HCT116 (cell line): ENCODE data around the gene C1orf159.
"Not testable (repeated sequence)": the region's sequence is repeated elsewhere in the genome, so short reads cannot be mapped to it uniquely, and the experiment has no call there.

Source experiments
- ATF3 ChIP-seq: IDR thresholded peaks from 2 replicates; pipeline ENCODE4 v1.6.1; 2012
- CEBPB ChIP-seq: IDR thresholded peaks from 2 replicates; pipeline ENCODE4 v1.6.1; 2012; ENCODE audit warnings: low read depth
- CTCF ChIP-seq, 3 experiments: fragments of 200-600 bp in 1 of 3; sonication (generic) in 1 of 3; IDR thresholded peaks in 2 of 3; conservative IDR thresholded peaks in 1 of 3; 2 replicates each; pipeline ENCODE4 v1.5.1; 2012 to 2017; ENCODE audit warnings: low read depth in 2 of 3, low read length in 2 of 3, antibody characterized with exemption in 1 of 3, borderline replicate concordance in 1 of 3, control low read depth in 1 of 3, mild to moderate bottlenecking in 1 of 3, mixed read lengths in 1 of 3, mixed run types in 1 of 3, moderate library complexity in 1 of 3; ENCODE audit not compliant: insufficient read depth in 1 of 3
- EGR1 ChIP-seq: IDR thresholded peaks from 2 replicates; pipeline ENCODE4 v1.6.1; 2012; ENCODE audit warnings: low read depth
- ELF1 ChIP-seq: IDR thresholded peaks from 2 replicates; pipeline ENCODE4 v1.6.1; 2012; ENCODE audit warnings: low read depth, borderline replicate concordance
- EZH2phosphoT487 ChIP-seq: fragments of 200-600 bp; IDR thresholded peaks from 2 replicates; pipeline ENCODE4 v1.6.1; 2018; ENCODE audit warnings: antibody characterized with exemption, borderline replicate concordance
- POLR2A ChIP-seq: IDR thresholded peaks from 2 replicates; pipeline ENCODE4 v1.7.0; 2011; ENCODE audit warnings: borderline replicate concordance; ENCODE audit not compliant: insufficient read depth, insufficient read length; ENCODE audit errors: extremely low read depth
- POLR2AphosphoS5 ChIP-seq: IDR thresholded peaks from 2 replicates; pipeline ENCODE4 v1.6.1; 2011; ENCODE audit warnings: mild to moderate bottlenecking, low read depth, low read length, moderate library complexity
- RAD21 ChIP-seq: IDR thresholded peaks from 2 replicates; pipeline ENCODE4 v1.6.1; 2012; ENCODE audit warnings: low read depth, mild to moderate bottlenecking
- SP1 ChIP-seq: IDR thresholded peaks from 2 replicates; pipeline ENCODE4 v1.6.1; 2012; ENCODE audit warnings: low read depth
- TCF7L2 ChIP-seq: IDR thresholded peaks from 2 replicates; pipeline ENCODE4 v1.7.0; 2011; ENCODE audit warnings: borderline replicate concordance, inconsistent platforms; ENCODE audit not compliant: insufficient read depth, insufficient read length; ENCODE audit errors: extremely low read depth
- YY1 ChIP-seq: IDR thresholded peaks from 2 replicates; pipeline ENCODE4 v1.6.1; 2011; ENCODE audit warnings: low read length, low read depth, moderate library complexity, mild to moderate bottlenecking; ENCODE audit not compliant: insufficient replicate concordance; ENCODE audit errors: extremely low read depth

DNA sequence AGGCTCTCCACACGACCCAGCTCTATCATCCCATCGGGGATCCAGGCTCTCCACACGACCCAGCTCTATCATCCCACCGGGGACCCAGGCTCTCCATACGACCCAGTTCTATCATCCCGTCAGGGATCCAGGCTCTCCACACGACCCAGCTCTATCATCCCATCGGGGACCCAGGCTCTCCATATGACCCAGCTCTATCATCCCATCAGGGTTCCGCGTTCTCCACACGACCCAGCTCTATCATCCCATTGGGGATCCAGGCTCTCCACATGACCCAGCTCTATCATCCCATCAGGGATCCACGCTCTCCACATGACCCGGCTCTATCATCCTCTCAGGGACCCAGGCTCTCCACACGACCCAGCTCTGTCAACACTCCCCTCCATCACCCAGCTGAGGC is 37.3 kb upstream of the C1orf159 start:
- not testable (repeated sequence) for TF ChIP-seq ELF1; CTCF (IDR thresholded peaks at IDR 0.05 in 2 of 3, conservative IDR thresholded peaks at IDR 0.05 in 1 of 3; ENCODE audit: borderline replicate concordance in 1 of 3, insufficient read depth in 1 of 3, low read depth in 2 of 3, low read length in 2 of 3); EGR1; EZH2phosphoT487; POLR2A; CEBPB; SP1; YY1; POLR2AphosphoS5; TCF7L2; ATF3; RAD21
